GF-D8 (cell line): Measurements from ENCODE around the gene VPREB1.
A peak's percentile ranks its signal among the peaks of the same experiment; 100 is the strongest.
"Not testable (repeated sequence)": the region's sequence is repeated elsewhere in the genome, so short reads cannot be mapped to it uniquely, and the experiment has no call there.

Experiments
- DNase-seq: peaks from one replicate; lab custom pipeline; 2025; lab: John Stamatoyannopoulos, UW

The VPREB1 gene, protein sequence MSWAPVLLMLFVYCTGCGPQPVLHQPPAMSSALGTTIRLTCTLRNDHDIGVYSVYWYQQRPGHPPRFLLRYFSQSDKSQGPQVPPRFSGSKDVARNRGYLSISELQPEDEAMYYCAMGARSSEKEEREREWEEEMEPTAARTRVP

GRCh38 chr22:22244316-22245250 is at the start of gene VPREB1:
Gene VPREB1 (plus strand): TSS chr22:22244786. CDS start chr22:22244814, 28 bp downstream.
- DNase-seq, result peak; percentile 78

DNA sequence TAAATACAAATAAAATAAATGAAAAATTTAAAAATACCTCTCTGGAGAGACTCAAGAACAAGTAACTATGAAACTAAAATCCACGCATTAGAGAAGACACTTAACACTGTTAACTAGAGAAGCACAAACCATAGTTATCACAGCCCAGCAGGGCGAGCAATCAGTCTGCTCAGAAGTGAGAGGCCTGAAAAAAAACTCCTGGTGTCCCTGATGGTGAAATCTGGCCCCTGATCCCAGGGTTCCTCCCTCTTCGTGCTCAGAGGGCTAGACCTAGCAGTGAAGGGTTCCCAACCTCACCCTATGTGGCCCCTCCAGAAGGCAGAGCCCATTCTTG is 49.7 kb upstream of the VPREB1 start:
- no peak for DNase-seq

GRCh38 chr22:22195265-22196017 is 49.1 kb upstream of the VPREB1 start:
- DNase-seq, result peak; percentile 8

GRCh38 chr22:22196018-22196533 is 48.5 kb upstream of the VPREB1 start:
- DNase-seq, result no peak

DNA sequence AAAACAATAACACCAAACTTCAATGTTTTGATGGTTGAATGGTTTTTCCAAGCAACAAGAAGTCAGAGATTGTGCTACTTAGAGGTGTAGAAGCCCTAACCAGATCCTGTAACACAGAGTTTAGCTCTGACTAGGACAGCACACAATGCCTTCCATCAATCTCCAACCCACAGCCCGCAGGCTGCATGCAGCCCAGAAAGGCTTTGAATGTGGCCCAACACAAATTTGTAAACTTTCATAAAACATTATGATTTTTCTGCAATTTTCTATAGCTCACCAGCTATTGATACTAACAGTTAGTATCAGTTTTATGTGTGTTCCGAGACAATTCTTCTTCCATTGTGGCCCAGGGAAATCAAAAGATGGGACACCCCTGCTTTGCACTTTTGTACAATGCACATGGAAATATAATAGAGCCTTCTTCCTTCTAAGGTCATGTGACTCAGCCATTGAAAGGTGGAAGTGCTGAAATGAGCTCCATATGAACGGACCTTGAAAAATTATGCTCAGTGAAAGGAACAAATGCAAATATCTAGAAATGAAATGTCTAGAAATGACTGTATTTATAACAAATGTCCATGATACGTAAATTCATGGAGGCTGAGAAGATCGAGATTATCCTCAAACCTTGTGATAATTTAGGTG is 47.6 kb upstream of the VPREB1 start:
- DNase-seq, result no peak

- DNase-seq, result no peak
Measured at GRCh38 chr22:22197993-22198402, 46.6 kb upstream of the VPREB1 start.

- no peak for DNase-seq
Measured at GRCh38 chr22:22198751-22199150, 45.8 kb upstream of the VPREB1 start.

GRCh38 chr22:22199634-22200033 is 45.0 kb upstream of the VPREB1 start:
- no peak for DNase-seq

DNA sequence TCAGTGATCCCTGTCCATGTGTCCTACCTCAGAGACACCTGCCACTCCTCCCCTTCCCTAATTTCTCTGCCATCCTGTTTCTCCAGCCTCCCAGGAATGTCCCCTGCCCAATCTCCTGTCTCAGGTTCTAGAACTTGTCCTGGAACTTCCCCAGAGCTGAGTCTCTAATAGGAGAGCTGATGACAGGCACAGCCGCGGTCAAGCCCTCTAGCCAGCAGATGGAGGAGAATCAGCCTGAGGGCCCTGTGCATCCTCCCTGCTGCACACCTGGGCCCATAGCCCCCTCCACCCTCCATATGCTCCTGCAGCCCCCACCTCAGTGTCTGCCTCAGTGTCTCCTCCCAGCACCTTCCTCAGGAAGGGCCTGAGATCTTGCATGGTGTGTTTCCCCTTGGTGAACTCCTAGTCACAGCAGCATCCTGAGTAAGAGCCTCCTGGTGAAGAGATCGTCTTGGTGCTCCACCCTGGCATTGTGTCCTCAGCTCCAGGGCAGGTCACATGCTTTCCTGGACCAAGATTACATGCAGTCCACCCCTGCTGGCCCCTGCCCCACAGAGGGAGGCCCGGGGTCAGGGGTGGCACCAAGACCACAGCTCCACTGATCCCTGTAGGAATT is 43.9 kb upstream of the VPREB1 start:
- DNase-seq, result no peak

DNA sequence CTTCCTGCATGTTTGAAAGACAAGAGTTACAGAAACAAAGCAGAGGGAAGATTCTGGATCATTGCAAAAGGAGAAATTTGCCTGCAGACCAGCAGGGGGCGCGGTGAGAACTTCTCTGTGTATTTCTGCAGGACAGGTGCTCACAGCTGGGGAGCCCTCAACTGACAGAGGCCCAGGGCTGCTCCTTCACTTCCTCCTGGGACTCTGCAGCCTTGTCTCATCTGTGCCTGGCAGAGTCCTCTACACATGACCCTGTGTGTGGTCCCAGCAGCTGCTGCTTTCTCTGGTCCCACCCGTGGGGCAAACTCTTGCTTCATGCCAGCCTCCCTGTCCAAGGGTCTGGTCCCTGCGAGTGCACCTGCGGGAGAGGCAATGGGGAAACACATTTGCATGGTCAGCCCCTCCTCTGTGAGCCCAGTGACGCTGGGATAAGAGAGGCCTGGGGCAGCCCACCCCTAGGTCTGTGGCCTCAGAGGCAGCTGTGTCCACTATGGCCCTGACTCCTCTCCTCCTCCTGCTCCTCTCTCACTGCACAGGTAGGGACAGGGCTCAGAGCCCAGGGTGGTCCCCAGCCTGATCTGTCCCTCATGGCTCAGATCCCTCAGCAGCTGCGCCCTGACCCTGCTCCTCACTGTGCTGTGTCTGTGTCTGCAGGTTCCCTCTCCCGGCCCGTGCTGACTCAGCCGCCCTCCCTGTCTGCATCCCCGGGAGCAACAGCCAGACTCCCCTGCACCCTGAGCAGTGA is 43.2 kb upstream of the VPREB1 start:
- DNase-seq, result no peak

DNA sequence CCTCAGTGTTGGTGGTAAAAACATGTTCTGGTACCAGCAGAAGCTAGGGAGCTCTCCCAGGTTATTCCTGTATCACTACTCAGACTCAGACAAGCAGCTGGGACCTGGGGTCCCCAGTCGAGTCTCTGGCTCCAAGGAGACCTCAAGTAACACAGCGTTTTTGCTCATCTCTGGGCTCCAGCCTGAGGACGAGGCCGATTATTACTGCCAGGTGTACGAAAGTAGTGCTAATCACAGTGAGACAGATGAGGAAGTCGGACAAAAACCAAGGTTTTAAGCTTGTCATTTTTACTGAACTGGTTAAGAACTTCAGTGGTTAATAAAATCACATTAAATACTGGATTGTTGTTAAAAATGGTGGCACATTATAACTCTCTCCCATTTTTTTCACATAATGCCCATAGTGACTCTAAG is 42.6 kb upstream of the VPREB1 start:
- DNase-seq, result no peak

DNA sequence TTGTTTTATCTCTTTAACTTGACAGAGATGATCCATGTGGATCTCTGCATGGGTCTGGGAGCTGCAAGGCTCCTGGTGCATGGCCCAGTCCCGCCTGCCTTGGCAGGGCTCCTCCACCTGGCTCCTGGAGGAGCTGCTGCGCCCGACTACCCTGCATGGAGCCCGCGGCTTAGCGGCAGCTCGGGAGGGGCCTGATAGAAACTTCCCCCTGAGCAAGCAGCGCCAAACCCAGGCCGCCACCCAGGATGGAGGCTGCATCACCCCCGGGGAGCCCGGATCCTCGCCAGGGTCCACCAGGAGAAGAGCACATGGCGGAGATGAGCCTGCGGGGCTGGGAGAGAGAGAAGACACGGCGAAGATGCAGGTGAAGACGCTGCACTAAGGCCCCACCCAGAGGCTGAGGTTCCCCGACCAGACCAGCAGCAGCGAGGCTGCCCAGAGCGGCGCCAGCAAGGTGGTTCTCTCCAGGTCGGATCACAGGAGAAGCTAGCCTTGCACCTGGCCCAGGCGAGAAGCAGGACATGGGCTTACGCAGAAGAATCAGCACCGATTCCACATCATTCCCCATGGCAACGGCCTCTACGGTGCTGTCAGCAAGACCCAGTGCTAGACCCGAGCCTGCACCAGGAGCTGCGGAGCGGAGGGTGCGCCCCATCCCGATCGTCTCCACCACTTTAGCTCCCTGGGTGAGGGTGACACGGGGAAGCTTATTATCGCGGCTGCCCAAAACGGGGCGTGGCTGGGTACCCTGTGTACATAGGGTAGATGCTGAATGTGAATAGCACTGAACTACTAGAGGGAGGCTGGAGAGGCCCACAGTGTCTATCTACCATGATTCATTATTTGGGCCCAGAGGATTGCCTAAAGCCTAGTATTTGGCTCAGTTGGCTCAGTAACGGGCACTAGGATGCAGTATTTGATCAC is 41.3 kb upstream of the VPREB1 start:
- DNase-seq, result no peak

- peak; percentile 78 for DNase-seq
Measured at GRCh38 chr22:22207845-22208564, 36.6 kb upstream of the VPREB1 start.

DNA sequence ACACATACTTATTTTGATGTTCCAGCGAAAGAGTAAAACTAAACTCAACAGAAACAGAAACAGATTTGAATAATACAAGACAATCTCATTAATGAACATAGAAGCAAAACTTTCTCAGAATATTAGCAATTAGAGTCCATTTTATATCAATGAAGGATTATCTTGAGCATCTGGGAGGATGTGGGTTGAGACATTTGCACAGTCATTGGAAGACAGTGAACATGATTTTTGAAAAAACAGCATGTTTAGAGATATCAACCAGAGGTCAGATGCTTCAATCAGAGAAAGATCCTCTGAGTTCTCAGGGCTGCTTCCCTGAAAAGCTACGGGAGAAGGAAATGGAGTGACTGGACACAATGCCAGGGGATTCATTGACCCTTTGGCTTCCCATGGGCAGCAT is 35.9 kb upstream of the VPREB1 start:
- no peak for DNase-seq

GRCh38 chr22:22209080-22209640 is 35.4 kb upstream of the VPREB1 start:
- DNase-seq, result not testable (repeated sequence)

DNA sequence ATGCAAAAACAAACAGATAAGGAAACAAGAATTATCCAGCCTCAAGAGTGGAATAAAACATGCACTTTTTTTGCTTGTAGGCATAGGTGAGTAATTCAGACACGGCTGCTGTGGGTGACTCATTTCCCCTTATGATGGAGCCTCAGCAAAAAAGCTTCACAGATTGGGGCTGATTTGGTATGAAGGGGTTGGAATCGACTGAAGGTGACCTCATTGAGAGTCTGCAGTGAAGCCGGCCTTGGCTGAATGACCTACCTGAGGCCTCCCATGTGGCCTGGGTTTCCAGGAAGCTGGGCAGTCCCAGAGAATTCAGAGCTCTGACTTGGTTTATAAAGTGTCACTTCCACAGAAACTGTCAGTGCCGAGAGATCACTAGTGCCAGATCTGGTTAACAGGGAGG is 34.2 kb upstream of the VPREB1 start:
- no peak for DNase-seq

DNA sequence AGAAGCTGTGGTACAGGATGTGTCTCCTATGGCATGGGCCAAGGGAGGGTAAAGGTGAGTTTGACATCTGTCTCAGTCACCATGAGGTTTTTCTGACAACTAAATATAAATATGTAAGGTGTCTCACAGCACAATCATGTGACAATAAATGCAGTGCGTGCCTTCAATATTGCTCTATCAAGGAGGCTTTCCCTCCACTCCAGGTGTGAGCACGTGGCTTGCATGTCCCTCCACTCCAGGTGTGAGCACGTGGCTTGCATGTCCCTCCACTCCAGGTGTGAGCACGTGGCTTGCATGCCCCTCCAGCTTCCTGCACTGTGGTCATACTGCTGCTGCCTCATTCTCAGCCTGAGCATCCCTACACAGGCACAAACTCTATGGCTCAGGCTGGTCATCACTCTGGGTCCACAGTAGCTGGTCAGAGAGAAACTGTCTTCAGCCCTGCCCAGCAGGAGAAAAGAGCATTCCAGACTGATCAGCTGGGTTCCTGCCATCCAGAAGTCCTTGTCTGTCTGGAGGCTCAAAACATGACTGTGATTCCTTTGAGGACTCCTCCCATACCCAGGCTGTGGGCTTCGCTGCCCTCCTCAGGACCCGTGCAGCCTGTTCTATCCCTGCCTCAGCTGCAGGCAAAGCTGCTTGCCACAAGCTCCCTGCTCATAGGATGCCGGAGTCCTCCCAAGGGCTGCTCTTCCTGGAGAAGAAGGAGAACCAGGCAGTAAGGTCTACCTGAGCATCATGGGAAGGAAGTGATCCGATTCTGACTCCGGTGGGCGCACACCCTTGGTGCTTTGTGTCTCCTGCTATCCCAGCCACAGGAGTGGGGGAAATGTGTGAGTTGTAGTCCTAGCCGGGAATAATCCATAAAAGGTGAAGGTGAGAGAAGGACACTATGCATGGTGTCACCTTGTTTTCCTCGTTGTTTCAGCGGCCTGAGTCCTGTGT is 33.4 kb upstream of the VPREB1 start:
- DNase-seq, result no peak

DNA sequence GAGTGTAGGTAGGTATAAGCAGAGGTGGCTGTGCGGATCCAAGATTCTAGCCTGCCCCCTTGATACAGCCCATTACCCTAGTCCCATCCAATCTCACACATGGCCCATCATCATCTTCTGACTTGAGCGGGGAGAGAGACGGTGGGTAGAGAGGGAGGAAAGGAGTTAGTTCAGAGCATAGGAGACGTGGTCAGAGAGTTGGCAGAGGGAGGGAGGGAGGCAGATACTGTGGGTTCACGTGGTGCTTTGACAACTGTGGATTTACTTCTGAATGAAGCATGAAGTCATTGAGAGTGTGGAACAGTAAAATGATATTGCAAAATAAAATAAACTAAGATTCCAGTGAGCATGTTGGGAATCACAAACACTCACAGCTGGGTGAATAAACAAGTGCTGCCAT is 31.4 kb upstream of the VPREB1 start:
- DNase-seq, result no peak
